NCI-H2196 (cell line): ENCODE results near the gene USP34.
"Not testable (repeated sequence)": the region's sequence is repeated elsewhere in the genome, so short reads cannot be mapped to it uniquely, and the experiment has no call there.

Experiments
- DNase-seq: peaks from one replicate; lab custom pipeline; 2025; ENCODE audit not compliant: unreplicated experiment; lab: John Stamatoyannopoulos, UW

Gene USP34

DNA sequence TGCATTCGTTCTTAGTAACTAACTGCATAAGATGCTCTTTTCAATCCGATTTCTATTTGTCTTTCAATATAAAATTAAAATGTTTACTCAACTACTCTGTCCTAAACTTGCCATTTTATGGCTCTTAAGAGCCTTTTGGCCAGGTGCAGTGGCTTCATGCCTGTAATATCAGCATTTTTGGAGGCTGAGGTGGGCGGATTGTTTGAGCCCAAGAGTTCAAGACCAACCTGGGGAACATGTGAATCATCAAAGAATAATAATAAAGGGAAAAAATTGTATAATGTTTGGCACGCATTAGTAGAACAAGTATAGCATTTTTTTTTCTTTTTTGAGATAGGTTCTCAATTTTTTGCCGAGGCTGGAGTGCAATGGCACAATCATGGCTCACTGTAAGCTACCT, 216.4 kb downstream of the USP34 start:
- no peak for DNase-seq

DNA sequence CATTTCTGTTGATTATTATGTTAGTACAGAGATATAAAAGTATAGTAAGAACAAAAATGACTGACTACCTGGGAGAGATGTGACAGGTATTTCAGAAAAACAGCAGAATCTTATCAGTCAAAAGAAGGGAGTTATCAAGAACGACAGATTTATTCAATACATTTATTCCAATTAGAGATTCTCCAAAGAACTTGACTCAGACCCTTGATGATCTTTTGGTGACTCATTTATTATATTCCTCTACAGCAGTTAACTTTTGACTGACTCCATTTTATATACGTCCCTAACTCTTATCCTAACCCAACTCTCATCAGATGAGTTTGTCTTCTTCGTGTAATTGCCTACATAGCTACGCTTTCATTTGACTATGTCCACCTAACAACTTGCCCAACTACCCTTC, 217.8 kb downstream of the USP34 start:
- no peak for DNase-seq

DNA sequence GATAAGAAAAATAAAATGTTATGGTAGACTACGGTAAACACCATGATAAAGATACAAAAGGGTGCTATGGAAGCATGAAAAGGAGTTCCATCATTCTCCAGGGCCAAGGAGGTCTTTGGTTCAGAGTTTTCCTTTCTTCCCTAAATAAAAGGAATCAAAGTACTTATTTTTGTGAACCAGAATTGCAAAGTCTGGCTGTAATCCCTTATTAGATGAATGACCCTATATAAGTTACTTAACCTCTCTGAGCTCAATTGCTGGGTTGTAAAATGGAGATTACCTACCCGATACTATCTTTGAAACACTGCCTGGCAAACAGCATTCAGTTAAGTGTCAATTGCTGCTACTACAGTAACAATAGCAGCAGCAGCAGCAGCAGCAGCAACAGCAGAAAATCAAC, 218.9 kb downstream of the USP34 start:
- DNase-seq, result no peak

DNA sequence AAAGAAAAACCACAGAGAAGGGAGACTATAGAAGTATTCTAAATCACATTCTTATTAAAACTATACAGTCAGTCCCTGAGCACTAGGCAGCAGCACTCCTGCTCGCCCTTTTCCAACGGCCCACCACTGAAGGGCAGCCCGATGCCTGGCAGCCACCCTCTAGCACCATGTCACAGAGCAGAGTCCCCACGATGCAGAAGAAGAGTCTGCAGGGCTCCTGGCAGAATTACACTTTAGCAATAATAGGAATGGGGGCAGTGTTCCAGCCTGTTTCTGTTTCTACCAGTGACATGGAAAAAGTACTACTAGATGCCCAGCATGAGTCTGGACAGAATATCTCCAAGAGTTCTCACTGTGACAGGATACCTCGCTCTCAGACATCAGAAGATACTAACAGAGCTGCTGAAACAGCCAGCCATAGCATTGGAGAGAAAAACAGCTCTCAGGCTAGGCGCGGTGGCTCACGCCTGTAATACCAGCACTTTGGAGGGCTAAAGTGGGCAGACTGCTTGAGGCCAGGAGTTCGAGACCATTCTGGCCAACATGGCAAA, 221.3 kb downstream of the USP34 start:
- DNase-seq, result no peak

DNA sequence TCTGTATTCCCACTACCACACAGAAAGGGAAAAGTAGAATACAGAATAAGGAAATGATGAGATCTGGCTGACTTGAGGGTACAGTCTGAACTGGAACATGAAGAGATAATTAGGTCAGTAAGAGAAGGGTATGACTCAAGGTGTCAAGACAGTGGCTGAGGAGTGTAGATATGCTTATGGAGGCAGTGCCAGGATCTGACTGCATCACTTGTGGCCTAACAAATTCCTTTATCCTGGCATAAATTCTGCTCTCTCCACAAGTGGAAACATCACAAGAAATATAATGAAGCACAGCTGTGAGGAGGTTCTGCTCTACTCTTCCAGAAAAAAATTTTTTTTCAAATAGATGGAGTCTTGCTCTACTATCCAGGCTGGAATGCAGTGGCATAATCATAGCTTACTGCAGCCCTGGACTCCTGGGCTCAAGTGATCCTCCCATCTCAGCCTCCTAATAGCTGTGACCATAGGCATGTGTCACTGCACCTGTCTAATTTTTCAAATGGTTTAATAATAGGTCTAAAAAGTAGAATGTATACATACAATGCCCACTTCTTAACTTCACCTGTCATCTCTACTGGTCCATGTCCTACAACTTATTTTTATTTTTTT, 223.6 kb downstream of the USP34 start:
- no peak for DNase-seq

DNA sequence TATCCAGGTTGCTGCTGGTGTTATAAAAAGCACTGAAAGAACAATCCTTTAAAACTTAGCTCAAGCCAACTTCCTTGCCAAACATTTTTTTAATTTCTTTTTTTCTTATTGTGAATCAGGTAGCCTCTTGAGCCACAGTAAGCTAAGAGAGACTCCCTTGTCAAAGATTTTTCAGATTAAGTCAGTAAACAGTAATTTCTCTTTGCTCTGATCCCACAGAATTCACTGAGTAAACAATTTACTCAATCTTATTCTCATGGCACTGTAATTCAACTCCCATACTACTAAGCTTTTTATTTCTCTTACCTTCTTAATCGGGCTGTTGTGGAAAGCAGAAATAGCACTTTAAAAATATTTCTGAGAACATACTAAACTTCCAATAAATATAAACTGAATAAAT, 226.2 kb downstream of the USP34 start:
- DNase-seq, result no peak

DNA sequence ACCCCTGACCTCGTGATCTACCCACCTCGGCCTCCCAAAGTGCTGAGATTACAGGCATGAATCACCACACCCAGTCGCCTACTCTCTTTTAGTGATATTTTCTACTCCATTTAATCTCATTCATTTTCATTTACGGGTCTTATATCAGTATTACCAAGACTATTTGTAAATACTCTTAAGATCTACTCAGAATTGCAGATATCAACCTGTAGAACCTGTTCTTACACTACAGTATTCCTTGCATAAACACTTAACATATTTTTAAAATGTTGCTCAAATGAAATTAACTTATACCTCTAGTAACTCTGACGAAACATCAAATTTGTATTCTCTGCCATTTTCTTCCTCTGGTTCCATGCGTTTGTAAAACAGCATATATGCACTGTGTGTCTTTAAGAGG, 229.6 kb downstream of the USP34 start:
- DNase-seq, result no peak

DNA sequence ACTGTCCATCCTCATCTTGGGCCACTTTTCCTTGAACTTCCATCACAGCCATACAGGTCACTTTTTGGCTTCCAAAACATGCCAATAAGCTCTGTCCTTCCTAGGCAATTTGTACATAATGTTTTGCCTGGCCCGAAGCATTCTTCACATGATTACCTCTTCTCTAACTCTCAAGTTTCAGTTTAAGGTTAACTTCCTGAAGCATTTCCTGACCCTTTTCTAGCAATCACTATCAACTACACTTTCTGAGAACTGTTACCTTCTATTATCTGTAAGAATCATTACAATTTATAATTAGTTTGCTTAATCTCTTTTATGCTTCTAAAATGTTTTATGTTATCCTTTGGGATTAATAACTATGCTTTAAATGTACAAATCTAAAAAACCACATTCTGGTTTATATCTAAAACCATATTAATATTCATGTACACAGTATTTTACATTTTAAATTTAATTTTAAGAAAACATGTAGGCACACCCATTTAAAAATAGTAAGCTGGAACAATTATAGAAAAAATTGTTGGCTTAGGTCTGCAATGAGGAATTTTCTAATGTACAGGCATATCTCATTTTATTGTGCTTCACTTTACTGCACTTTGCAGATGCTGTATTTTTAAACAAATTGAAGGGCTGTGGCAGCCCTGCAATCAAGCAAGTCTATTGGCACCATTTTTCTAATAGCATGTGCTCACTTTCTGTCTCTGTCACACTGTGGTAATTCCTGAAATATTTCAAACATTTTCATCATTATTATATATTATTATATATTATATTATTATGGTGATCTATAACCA, 232.5 kb downstream of the USP34 start:
- DNase-seq, result no peak

DNA sequence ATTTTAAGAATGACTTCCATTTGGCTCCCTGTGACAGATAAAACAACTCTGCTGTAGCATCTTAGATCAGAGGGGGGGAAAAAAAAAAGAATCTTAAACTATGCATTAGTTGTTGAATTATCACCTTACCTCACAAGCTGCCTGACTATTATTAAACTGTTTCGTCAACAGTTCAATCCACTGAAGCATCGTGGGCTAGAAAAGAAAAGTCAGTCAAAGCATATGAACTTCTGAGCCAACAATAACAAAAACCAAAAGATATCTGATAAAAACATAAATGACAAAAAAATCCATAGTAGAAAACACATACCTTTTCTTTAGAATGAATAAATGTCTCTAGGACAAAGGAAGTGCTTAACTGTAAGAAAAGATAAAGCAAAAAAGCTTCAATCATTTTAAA, 235.2 kb downstream of the USP34 start:
- DNase-seq, result no peak

DNA sequence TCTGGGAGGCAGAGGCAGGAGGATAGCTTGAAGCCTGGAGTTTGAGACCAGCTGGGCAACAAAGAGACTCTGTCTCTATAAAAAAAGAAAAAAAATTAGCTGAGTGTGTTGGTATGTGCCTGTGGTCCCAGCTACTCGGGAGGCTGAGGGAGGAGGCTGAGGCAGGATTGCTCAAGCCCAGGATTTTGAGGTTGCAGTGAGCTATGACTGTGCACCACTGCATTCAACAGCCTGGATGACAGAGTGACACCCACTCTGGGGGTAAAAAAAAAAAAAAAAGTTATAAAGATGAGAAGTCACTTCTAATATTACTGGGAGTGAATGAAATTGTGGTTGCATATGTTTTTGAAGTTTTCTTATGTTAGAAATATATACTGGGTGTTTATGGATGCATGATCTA, 237.3 kb downstream of the USP34 start:
- no peak for DNase-seq

DNA sequence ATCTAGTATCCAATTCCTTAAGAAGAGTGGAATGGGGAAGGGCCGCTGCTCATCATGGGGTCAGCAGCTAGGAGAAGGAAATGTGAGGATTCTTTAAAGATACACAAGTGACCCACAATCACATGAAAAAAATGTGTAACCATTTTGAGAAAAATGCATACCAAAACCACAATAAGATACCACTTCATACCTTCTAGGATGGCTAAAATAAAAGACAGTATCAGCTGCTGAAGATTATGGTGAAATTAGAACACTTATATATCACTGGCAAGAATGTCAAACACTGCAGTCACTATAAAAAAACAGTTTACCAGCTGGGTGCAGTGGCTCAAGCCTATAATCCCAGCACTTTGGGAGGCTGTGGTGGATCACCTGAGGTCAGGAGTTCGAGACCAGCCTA, 241.0 kb downstream of the USP34 start:
- DNase-seq, result no peak

DNA sequence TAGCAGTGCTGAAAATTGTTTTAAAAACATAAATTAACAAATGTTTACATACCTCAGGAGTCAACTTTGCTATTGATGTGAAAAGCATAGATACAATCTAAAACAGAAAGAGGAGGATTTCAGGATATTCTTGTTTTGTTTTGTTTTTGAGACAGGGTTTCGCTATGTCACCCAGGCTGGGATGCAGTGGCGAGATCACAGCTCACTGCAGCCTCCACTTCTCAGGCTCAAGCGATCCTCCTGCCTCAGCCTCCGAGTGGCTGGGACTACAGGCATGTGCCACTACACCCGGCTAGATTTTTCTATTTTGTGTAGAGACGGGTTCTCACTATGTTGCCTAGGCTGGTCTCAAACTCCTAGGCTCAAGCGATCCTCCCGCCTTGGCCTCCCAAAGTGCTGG, 248.3 kb downstream of the USP34 start:
- no peak for DNase-seq

DNA sequence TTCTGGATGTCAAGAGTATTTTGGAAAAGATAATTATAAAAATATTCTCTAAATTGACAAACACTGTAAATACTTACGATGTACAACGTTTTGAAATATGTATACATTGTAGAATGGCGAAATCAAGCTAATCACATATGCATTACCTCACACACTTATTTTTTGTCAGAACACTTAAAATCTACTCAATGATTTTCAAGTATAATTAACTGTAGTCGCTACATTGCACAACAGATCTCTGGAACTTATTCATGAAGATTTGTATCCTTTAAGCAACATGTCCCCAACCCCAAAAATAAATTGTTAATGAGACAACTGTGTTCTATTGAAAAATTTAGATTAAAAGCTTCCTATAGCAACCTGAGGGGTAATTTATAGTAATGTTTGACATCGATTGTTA, 249.1 kb downstream of the USP34 start:
- no peak for DNase-seq

DNA sequence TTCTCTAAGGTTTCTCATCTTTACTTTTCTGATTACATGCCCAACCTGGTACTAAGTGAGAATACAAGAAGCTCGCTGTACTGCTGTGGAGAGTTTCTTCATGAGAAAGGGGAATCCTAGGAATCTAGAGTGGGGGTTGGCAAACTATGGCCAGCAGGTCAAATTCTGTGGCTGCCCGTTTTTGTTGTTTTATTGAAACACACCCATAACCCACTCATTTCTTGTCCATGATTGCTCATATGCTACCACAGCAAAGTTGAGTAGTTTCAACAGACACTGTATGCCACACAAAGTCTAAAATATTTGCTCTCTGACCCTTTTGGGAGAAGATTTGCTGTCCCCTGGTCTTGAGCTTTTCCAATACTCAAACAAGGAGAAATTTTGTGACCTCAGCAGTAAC, 250.1 kb downstream of the USP34 start:
- no peak for DNase-seq

DNA sequence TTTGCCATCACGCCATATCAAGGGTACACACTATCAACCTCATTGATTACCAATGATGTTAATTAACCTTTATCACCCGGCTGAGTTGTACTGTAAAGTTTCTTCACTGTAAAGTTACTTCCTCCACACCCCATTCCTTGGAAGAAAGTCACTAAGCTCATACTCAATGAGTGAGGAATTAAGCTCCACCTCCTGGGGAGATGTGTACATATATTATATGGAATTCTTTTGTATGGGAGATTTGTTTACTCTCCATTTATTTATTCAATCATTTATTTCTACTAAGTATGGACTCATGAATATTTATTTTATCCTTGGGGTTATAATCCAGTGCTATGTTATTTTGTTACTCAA, 252.1 kb downstream of the USP34 start:
- DNase-seq, result no peak

DNA sequence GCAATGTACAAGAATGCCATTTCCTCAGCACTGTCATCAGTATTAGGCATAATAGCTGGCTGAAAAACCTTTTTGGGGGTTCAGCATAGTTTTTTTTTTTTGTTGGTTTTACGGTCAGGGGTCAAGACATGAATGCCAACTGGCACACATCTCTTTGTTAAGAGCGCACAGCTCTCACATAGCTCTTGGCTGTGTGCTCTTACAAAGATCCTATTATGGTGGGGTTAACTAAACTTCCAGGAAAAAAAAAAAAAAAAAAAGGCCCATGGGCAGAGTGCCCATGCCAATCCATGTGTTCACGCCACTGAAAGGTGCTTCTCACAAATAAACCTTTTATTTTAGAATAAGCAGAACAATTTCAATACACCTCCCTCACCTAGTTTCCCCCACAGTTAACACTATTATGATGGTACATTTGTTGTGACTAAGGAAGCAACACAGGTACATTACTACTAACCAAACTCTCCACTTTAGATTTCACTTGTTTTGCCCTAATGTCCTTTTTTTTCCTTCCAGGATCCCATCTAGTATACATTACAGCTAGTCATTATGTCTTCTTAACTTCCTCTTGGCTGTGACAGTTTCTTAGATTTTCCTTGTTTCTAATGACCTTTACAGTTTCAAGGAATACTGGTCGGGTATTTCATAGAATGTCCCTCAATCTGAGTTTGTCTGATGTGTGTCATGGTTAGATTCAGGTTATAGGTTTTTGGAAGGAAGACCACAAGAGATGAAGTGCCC, 252.6 kb downstream of the USP34 start:
- DNase-seq, result no peak

DNA sequence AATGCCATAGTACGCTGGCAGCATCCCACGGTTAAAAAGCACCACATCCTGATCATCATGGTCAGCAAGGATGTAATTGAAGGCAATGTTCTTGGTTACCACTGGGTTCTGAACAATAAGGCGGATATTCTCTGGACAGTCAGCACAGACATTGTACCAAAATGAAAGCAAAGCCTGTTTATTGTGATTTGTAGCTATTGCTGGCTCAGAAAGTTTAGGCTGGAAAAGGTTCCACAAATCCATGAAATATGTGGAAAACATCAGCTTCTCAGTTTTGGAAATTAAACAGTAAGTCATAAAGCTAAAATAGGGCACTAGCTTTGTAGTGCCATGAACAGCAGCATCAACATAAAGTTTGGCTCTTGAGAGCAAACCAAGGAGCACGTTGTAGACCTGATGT, 256.7 kb downstream of the USP34 start:
- no peak for DNase-seq

DNA sequence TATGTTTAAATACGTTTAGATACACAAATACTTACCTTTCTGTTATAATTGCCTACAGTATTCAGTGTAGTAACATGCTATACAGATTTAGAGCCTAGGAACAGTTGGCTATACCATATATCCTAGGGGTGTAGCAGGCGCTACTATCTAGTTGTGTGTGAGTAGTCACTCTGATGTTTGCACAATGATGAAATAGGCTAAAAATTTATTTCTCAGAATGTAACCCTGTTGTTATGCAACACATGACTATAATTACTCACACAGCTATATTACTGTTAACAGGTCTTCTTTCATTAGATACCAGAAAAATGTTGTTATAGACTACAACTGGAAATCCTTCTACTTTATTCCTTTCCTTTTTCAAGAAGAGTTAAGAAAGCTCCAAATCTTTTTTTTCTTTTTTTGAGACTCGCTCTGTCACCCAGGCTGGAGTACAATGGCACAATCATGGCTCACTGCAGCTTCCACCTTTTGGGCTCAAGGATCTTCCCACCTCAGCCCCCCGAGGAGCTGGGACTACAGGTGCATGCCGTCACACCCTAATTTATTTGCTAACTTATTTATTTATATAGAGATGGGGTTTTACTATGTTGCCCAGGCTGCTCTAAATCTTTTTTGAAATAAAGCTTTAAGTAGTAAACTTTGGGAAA, 260.4 kb downstream of the USP34 start:
- DNase-seq, result no peak

DNA sequence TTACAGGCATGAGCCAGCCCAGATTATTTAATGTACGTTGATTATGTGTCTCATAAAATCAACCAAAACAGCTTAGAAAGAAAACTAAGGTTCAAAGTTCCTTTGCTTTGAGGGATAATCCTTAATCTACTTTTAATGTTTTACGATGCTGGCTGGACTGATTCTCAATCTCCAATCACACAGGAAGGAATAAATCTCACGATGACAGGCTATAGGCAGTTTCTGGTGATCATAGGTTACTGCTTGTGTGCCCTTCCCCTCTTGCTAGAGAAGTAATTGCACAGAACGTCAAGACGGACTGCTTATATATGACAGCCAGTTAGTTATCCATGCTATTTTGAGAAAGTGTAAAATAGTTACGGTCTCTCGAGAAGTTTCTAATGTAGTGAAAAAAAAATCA, 265.8 kb downstream of the USP34 start:
- DNase-seq, result no peak

DNA sequence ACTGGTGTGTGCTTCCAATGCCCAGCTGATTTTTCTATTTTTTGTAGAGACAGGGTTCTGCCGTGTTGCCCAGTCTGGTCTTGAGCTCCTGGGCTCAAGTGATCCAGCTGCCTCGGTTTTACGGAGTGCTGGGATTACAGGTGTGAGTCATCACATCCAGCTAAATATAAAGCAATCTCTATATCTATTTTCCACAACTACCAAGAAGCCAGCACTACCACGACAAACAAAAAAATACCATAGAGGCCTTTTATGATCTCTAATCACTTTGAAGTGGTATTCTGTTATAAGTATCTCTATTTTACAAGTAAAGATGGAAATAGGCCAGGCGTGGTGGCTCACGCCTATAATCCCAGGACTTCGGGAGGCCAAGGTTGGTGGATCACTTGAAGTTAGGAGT, 274.2 kb downstream of the USP34 start:
- DNase-seq, result no peak

DNA sequence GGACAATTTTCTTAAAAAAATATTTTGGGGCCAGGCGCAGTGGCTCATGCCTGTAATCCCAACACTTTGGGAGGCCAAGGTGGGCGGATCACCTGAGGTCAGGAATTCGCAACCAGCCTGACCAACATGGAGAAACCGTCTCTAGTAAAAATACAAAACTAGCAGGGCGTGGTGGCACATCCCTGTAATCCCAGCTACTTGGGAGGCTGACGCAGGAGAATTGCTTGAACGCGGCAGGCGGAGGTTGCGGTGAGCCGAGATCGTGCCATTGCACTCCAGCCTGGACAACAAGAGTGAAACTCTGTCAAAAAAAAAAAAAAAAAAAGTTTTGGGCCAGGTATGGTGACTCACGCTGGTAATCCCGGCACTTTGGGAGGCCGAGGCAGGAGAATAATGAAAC, 276.2 kb downstream of the USP34 start:
- DNase-seq, result not testable (repeated sequence)
